NCI-H2227 treated with DMSO at 0.1 percent for 48 hours (cell line): ENCODE data around the gene NAT8.
"Not testable (repeated sequence)": the region's sequence is repeated elsewhere in the genome, so short reads cannot be mapped to it uniquely, and the experiment has no call there.

Source experiments
- DNase-seq: peaks from one replicate; lab custom pipeline; 2025; lab: John Stamatoyannopoulos, UW

Gene NAT8

GRCh38 chr2:73636977-73637376 is 5.2 kb downstream of the NAT8 start:
- not testable (repeated sequence) for DNase-seq

GRCh38 chr2:73630662-73631266 is 11.5 kb downstream of the NAT8 start:
- not testable (repeated sequence) for DNase-seq

GRCh38 chr2:73628493-73628892 is 13.7 kb downstream of the NAT8 start:
- DNase-seq = not testable (repeated sequence)

- not testable (repeated sequence) for DNase-seq
These were observed 16.0 kb downstream of the NAT8 start for GRCh38 chr2:73626237-73626636.

GRCh38 chr2:73624625-73625024 is 17.6 kb downstream of the NAT8 start:
- not testable (repeated sequence) for DNase-seq

- DNase-seq = not testable (repeated sequence)
These were observed 18.2 kb downstream of the NAT8 start for GRCh38 chr2:73624036-73624435.

GRCh38 chr2:73619925-73620324 is 22.3 kb downstream of the NAT8 start:
- DNase-seq = not testable (repeated sequence)

GRCh38 chr2:73614997-73615396 is 27.2 kb downstream of the NAT8 start:
- DNase-seq = no peak

GRCh38 chr2:73614105-73614504 is 28.1 kb downstream of the NAT8 start:
- DNase-seq = no peak

GRCh38 chr2:73611867-73612266 is 30.4 kb downstream of the NAT8 start:
- no peak for DNase-seq

- no peak for DNase-seq
These were observed 31.0 kb downstream of the NAT8 start for GRCh38 chr2:73611193-73611592.

- DNase-seq = no peak
These were observed 32.1 kb downstream of the NAT8 start for GRCh38 chr2:73610111-73610510.

- not testable (repeated sequence) for DNase-seq
These were observed 37.6 kb downstream of the NAT8 start for GRCh38 chr2:73604589-73604988.

GRCh38 chr2:73603099-73603588 is 39.1 kb downstream of the NAT8 start:
- not testable (repeated sequence) for DNase-seq

GRCh38 chr2:73601780-73602179 is 40.4 kb downstream of the NAT8 start:
- DNase-seq = no peak

GRCh38 chr2:73594251-73594650 is 48.0 kb downstream of the NAT8 start:
- DNase-seq = no peak

- no peak for DNase-seq
These were observed 48.5 kb downstream of the NAT8 start for GRCh38 chr2:73593680-73594079.
